HG03045 (cell line): Measurements from ENCODE around the gene COX6B2.
"Not testable (repeated sequence)": the region's sequence is repeated elsewhere in the genome, so short reads cannot be mapped to it uniquely, and the experiment has no call there.

Experiments
- ATAC-seq: cut with Tn5 transposase; IDR thresholded peaks from one replicate; pipeline ENCODE4 v1.9.1; 2021; ENCODE audit warnings: mild to moderate bottlenecking, moderate library complexity; ENCODE audit not compliant: unreplicated experiment

Gene COX6B2, protein sequence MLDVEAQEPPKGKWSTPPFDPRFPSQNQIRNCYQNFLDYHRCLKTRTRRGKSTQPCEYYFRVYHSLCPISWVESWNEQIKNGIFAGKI

GRCh38 chr19:55354698-55355212 is at the start of gene COX6B2:
Gene COX6B2 (minus strand): TSS chr19:55354719. CDS start chr19:55354521, 198 bp downstream.
- no peak for ATAC-seq

DNA sequence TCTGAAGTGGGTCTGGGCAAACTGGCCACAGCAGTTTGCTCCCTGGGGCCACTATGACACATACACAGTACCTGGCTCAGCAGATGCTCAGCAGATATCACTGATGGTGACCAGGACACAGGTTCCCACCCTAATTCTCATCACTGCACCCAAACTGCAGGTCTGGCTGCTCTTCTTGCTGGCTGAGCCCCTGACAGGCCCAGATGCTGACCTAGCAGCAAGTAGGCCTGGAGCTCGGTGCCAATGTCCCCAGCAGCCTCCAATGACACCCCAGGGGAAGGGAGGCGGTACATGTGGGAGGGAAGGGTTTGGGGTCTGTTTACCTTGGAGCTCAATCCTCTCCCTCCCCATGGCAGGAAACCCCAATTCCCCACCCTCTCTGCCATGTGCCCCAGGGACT is 48.0 kb upstream of the COX6B2 start:
- no peak for ATAC-seq

DNA sequence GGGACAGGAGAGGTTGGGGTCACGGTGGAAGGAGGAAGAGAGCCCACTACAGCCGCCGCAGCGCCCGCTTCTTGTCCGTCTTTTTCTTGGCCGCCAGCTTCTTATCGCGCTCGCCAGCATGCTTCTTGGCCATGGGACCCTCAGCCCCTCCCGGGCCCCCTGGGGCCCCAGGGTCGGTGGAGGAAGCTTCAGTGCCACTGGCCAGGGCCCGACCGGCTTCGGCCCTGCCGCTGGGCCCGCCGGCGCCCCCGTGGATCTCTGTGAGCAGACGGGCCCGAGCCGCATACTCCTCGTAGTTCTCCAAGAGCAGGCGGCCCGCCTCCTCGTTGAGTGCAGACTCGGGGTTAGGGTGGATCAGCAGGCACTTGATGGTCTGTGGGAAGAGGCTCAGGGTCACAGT is 46.9 kb upstream of the COX6B2 start:
- not testable (repeated sequence) for ATAC-seq

GRCh38 chr19:55400281-55401087 is 46.0 kb upstream of the COX6B2 start:
- no peak for ATAC-seq

DNA sequence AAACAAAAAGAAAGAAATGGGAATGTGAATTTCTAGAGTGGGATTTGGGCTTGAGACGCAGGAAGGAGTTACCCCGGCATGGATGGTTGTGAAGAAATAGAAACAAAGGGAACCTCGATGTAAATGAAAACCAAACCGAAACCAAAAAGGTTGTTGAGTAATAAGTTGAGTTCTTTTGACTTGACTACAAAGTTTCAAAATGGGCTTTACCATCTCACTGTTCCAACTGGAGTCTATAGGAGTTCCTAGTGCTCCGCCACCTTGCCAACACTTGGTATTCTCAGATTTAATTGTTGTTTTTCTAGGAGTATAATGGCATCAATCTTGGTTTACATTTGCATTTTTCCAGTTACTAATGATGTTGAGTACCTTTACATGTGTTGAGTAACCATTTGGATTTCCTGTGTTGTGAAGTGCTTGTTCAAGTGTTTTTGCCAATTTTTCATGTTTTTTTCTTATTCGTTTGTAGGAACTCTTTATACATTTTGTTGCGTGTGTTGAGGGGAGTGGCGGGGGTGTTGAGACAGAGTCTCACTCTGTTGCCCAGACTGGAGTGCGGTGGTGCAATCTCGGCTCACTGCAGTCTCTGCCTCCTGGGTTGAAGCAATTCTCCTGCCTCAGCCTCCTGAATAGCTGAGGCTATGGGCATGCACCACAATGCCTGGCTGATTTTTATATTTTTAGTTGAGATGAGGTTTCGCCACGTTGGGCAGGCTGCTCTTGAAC is 43.8 kb upstream of the COX6B2 start:
- no peak for ATAC-seq

DNA sequence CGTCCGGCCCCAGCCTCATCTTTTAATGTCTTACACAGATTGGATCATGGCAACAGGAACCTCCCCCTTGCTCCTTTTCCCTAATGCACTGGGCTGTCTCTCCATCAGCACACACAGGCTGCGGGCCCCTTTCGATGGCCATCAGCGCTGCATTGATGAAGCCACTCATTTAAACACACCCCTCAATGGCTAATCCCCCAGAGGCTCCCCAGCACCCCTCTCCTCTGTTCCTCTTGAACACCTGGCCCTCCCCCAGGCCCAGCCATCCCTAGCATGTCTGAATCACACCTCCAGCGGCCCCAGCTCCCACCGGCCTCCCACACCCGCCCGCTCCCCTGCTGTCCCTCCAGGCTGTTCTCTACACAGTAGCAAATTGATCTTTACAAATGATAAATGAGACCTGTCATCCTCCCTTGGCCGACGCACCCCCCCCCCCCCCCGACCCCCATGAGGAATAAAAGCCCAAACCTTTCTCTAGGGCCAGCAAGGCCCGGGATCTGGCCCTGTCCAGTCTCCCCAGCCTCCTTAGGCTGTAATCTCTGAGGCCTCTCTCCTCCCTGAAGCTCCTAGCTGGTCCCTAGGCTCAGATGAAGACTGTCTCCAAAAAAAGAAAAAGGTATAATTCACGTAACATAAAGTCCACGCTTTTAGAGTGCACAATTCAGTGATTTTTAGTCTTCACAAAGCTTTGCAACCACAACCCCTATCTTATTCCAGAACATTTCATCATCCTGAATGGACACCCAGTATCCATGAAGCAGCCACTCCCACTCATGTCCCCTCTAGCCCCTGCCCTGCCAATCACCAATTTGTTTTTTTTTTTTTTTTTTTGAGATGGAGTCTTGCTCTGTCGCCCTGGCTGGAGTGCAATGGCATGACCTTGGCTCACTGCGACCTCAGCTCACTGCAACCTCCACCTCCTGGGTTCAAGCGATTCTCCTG is 38.6 kb upstream of the COX6B2 start:
- no peak for ATAC-seq

DNA sequence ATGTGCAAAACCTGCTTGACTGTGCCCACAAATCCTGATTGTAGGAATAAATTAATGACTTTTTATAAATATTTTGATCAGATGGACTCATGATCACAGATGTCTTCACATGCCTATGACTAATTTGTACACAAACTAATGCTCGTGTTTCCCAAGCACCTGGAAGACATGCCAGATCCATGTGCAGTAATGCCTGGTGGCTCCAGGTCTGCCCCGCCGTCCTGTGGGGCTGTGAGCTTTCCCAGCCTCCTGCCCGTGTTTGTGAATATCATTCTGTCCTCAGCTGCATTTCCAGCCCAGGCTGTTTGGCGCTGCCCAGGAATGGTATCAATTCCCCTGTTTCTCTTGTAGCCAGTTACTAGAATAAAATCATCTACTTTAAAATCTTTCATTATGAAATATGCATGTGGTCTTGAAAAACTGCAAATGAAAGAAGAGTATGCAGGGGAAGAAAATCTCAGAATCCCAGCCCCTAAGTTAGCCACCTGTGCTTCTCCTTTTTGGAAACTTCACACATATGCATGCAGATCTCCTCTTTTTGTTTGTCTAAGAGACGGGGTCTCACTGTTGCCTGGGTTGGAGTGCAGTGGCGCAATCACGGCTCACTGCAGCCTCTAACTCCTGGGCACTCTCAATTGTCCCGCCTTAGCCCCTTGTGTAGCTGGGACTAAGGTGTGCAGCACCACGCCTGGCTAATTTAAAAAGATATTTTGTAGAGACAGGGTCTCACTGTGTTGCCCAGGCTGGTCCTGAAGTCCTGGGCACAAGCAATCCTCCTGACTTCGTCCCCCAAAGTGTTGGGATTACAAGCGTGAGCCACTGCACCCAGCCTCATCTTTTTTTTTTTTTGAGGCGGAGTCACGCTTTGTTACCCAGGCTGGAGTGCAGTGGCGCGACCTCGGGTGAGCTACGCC is 37.4 kb upstream of the COX6B2 start:
- no peak for ATAC-seq

DNA sequence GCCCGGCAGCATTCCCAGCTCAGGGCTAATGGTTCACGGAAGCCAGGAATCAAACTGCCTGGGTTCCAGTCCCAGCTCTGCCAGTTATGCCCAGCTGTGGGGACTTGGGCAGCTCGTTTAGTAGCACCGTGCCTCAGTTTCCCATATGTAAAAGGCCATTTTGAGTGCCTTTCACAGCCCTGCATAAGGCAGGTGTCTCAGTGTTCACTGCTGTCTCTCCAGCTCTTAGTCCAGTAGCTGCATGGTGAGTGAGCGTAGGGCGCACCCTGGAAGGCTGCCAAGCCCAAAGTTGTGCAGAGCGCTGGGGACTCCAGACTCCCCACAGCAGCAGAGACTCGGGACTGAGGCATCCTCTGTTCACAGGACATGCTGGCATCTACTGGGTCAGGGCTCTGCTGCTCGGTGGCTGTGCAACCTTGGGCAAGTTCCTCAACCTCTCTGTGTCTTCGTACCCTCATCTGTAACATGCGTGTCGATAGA is 36.7 kb upstream of the COX6B2 start:
- ATAC-seq: no peak

DNA sequence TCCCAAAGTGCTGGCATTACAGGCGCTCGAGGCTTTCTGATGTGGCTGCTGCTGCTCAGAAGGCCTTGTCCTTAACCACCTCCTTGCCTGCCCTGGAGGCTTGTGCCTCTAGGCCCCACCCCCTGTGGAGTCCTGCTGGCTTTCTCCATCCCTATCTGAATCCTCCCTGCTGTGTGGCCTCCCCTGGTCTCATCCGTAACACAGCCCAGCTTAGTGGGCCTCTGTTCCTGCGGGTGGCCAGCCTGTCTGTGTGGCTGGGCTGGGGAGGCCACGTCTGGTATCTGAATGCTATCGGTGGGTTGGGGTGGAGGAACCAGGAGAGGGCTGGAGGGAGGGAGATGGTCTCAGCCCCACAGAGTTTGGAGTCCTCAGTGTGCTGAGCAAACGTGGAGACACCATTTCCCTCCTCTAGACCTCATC is 36.0 kb upstream of the COX6B2 start:
- no peak for ATAC-seq

- no peak for ATAC-seq
These were observed 35.1 kb upstream of the COX6B2 start for GRCh38 chr19:55389386-55390317.

DNA sequence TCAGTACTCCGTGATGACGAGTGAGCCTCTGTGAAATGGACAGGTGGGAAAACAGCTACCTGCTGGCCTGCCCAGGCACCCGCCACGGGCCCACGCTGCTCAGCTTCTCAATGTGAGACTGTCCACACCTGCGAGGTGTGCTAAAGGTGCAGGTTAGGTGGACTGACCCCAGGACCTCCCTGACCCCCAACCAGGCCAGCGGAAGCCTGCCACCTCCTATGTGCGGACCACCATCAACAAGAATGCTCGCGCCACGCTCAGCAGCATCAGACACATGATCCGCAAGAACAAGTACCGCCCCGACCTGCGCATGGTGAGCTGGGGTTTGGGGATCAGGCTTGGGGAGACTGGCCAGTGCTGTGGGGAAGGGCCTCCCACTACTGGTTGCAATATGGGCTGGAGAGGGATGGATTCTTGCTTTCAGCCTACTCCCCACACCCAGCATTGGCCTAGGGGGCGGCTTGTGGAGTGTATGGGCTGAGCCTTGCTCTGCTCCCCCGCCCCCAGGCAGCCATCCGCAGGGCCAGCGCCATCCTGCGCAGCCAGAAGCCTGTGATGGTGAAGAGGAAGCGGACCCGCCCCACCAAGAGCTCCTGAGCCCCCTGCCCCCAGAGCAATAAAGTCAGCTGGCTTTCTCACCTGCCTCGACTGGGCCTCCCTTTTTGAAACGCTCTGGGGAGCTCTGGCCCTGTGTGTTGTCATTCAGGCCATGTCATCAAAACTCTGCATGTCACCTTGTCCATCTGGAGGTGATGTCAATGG is 33.4 kb upstream of the COX6B2 start:
- ATAC-seq: no peak

- no peak for ATAC-seq
These were observed 32.0 kb upstream of the COX6B2 start for GRCh38 chr19:55386493-55386971.

GRCh38 chr19:55385724-55386492 is 31.4 kb upstream of the COX6B2 start, which contains the start of gene RPL28:
Gene RPL28 (plus strand): TSS chr19:55385932. CDS start chr19:55386358, 426 bp downstream.
- peak; percentile 64 for ATAC-seq

- peak; percentile 48 for ATAC-seq
These were observed 30.6 kb upstream of the COX6B2 start for GRCh38 chr19:55384920-55385723.

- ATAC-seq: no peak
These were observed 29.8 kb upstream of the COX6B2 start, which contains the start of gene TMEM238 for GRCh38 chr19:55384131-55384919. Gene TMEM238 (minus strand): TSS chr19:55384292. CDS start chr19:55384259, 33 bp downstream.
